H9 (cell line): ENCODE results near the gene GRK1. TPM values are rescaled to one million over a fixed set of nuclear protein-coding genes. Genes with fewer than 3 reads are reported as not detected.

ENCODE experiments used
- DNase-seq: peaks from one replicate; pipeline ENCODE4 v3.0.0-alpha.2; 2017
- H2AFZ ChIP-seq: one replicate; pipeline ENCODE4 v1.6.1; 2013; ENCODE audit warnings: mild to moderate bottlenecking, low read length, control low read depth, moderate library complexity
- H2AK5ac ChIP-seq: 2 replicates; pipeline ENCODE4 v1.6.1; 2013; ENCODE audit warnings: low read length, control low read depth, mixed read lengths; ENCODE audit not compliant: insufficient read length
- H2BK120ac ChIP-seq: one replicate; pipeline ENCODE4 v1.6.1; 2013; ENCODE audit warnings: low read depth, mild to moderate bottlenecking, low read length, control low read depth, inconsistent platforms; ENCODE audit not compliant: poor library complexity, severe bottlenecking
- H2BK12ac ChIP-seq: 2 replicates; pipeline ENCODE4 v1.6.1; 2013; ENCODE audit warnings: low read length, control low read depth, mixed read lengths, low read depth; ENCODE audit not compliant: insufficient read length
- H2BK15ac ChIP-seq: 2 replicates; pipeline ENCODE4 v1.6.1; 2013; ENCODE audit warnings: low read depth, low read length, control low read depth
- H2BK20ac ChIP-seq: one replicate; pipeline ENCODE4 v1.6.1; 2013; ENCODE audit warnings: low read depth, mild to moderate bottlenecking, low read length, control low read depth, inconsistent platforms; ENCODE audit not compliant: poor library complexity, severe bottlenecking
- H2BK5ac ChIP-seq: 2 replicates; pipeline ENCODE4 v1.6.1; 2013; ENCODE audit warnings: low read length, control low read depth, mixed read lengths; ENCODE audit not compliant: insufficient read length
- H3K14ac ChIP-seq: 2 replicates; pipeline ENCODE4 v1.6.1; 2013; ENCODE audit warnings: low read length, control low read depth; ENCODE audit not compliant: insufficient read depth
- H3K18ac ChIP-seq: 2 replicates; pipeline ENCODE4 v1.6.1; 2013; ENCODE audit warnings: low read depth, mild to moderate bottlenecking, mixed read lengths, low read length, control low read depth; ENCODE audit not compliant: insufficient read length
- H3K23ac ChIP-seq: 2 replicates; pipeline ENCODE4 v1.6.1; 2013; ENCODE audit warnings: low read length, control low read depth, mixed read lengths, low read depth; ENCODE audit not compliant: insufficient read length
- H3K23me2 ChIP-seq: 2 replicates; pipeline ENCODE4 v1.6.1; 2013; ENCODE audit warnings: low read depth, mild to moderate bottlenecking, mixed read lengths, low read length, control low read depth; ENCODE audit not compliant: insufficient read length, poor library complexity, severe bottlenecking
- H3K27ac ChIP-seq: 2 replicates; pipeline ENCODE4 v1.5.1; 2013; ENCODE audit warnings: low read length, control low read depth, mixed read lengths, low read depth; ENCODE audit not compliant: insufficient read length
- H3K27me3 ChIP-seq: 2 replicates; pipeline ENCODE4 v1.6.1; 2013; ENCODE audit warnings: low read length, control low read depth, inconsistent platforms; ENCODE audit not compliant: insufficient read depth
- H3K4ac ChIP-seq: 2 replicates; pipeline ENCODE4 v1.6.1; 2013; ENCODE audit warnings: low read depth, mild to moderate bottlenecking, control low read depth, inconsistent platforms, low read length, moderate library complexity
- H3K4me1 ChIP-seq: 2 replicates; pipeline ENCODE4 v1.6.1; 2013; ENCODE audit warnings: low read length, control low read depth, inconsistent platforms; ENCODE audit not compliant: insufficient read depth
- H3K4me2 ChIP-seq: 2 replicates; pipeline ENCODE4 v1.6.1; 2013; ENCODE audit warnings: low read length, control low read depth, mixed read lengths; ENCODE audit not compliant: insufficient read length, insufficient read depth
- H3K56ac ChIP-seq: 2 replicates; pipeline ENCODE4 v1.6.1; 2013; ENCODE audit warnings: low read depth, mild to moderate bottlenecking, mixed read lengths, low read length, control low read depth; ENCODE audit not compliant: insufficient read length
- H3K79me1 ChIP-seq: 2 replicates; pipeline ENCODE4 v1.6.1; 2013; ENCODE audit warnings: low read depth, mild to moderate bottlenecking, moderate library complexity, low read length, control low read depth, inconsistent platforms; ENCODE audit not compliant: insufficient read depth, poor library complexity, severe bottlenecking
- H3K79me2 ChIP-seq: 2 replicates; pipeline ENCODE4 v1.6.1; 2013; ENCODE audit warnings: low read length, control low read depth, inconsistent platforms; ENCODE audit not compliant: insufficient read depth
- H3K9ac ChIP-seq: 2 replicates; pipeline ENCODE4 v1.6.1; 2013; ENCODE audit warnings: low read length, control low read depth, mixed read lengths; ENCODE audit not compliant: insufficient read length; ENCODE audit errors: extremely low read depth
- H3K9me3 ChIP-seq: one replicate; pipeline ENCODE4 v1.6.1; 2013; ENCODE audit warnings: low read depth, low read length, inconsistent platforms; ENCODE audit not compliant: control insufficient read depth
- H3T11ph ChIP-seq: one replicate; pipeline ENCODE4 v1.6.1; 2013; ENCODE audit warnings: mild to moderate bottlenecking, low read length, control low read depth, inconsistent platforms
- H4K20me1 ChIP-seq: one replicate; pipeline ENCODE4 v1.6.1; 2013; ENCODE audit not compliant: control insufficient read depth, insufficient read length, insufficient read depth
- H4K5ac ChIP-seq: 2 replicates; pipeline ENCODE4 v1.6.1; 2013; ENCODE audit warnings: low read depth, mild to moderate bottlenecking, mixed read lengths, low read length, control low read depth; ENCODE audit not compliant: insufficient read length
- H4K8ac ChIP-seq: replicated peaks from 2 replicates; pipeline ENCODE4 v1.6.1; 2013; ENCODE audit warnings: low read length, control low read depth, mixed read lengths, low read depth; ENCODE audit not compliant: insufficient read length
- H4K91ac ChIP-seq: 2 replicates; pipeline ENCODE4 v1.6.1; 2013; ENCODE audit warnings: low read depth, mild to moderate bottlenecking, moderate library complexity, mixed read lengths, low read length, control low read depth; ENCODE audit not compliant: insufficient read length
- H3K27ac Mint-ChIP-seq, 3 experiments: 2 replicates in 2 of 3; 3 replicates in 1 of 3; pipeline ENCODE4 v1.8.0; 2020 to 2021; ENCODE audit warnings: mixed read lengths in 3 of 3, mild to moderate bottlenecking in 1 of 3, moderate library complexity in 1 of 3
- H3K27me3 Mint-ChIP-seq: 2 replicates; pipeline ENCODE4 v1.8.0; 2021; ENCODE audit warnings: low read depth, mild to moderate bottlenecking, moderate library complexity, mixed read lengths
- H3K36me3 Mint-ChIP-seq, 3 experiments: 2 replicates in 2 of 3; 3 replicates in 1 of 3; pipeline ENCODE4 v1.8.0; 2020 to 2021; ENCODE audit warnings: low read depth in 3 of 3, mixed read lengths in 3 of 3; ENCODE audit not compliant: insufficient read depth in 1 of 3
- H3K4me1 Mint-ChIP-seq, 2 experiments: 2 replicates each; pipeline ENCODE4 v1.8.0; 2020; ENCODE audit warnings: mixed read lengths in 2 of 2
- H3K4me3 Mint-ChIP-seq, 2 experiments: 2 replicates in 1 of 2; 3 replicates in 1 of 2; pipeline ENCODE4 v1.8.0; 2020 to 2021; ENCODE audit warnings: mild to moderate bottlenecking in 2 of 2, mixed read lengths in 2 of 2, moderate library complexity in 1 of 2
- H3K9me3 Mint-ChIP-seq, 2 experiments: 2 replicates in 1 of 2; 3 replicates in 1 of 2; pipeline ENCODE4 v1.8.0; 2020; ENCODE audit warnings: mild to moderate bottlenecking in 2 of 2, mixed read lengths in 2 of 2, moderate library complexity in 1 of 2
- WGBS: extraction: QIAGEN DNeasy Blood & Tissue Kit; methylation state at CpG from one replicate; pipeline ENCODE4 v1.1.7; 2013; ENCODE audit warnings: missing lambda C conversion rate, low lambda C conversion rate, mixed read lengths; ENCODE audit not compliant: insufficient read length; ENCODE audit errors: extremely low coverage; 5-methylcytosine and 5-hydroxymethylcytosine counted together
- total RNA-seq: library from RNA; stranded (reverse); gene quantifications from 2 replicates; pipeline ENCODE4 v1.2.1, GENCODE V29; 2021
- TF ChIP-seq, protein P1 (sequence below): fragments of 200-600 bp; sonication (generic); conservative IDR thresholded peaks from 3 replicates; pipeline ENCODE4 v1.8.0; 2021; ENCODE audit warnings: antibody characterized with exemption, mild to moderate bottlenecking

The GRK1 gene
- total RNA-seq, 1 experiment from 2014 or later, result 0.31 TPM

- Histone ChIP-seq H3K79me2 (no peaks in the 10 kb centered on the region), H3K9ac (no peak overlapping the region), H3K9me3 (no peaks in the 10 kb centered on the region), H4K91ac (no peak overlapping the region), H3K27me3 (no peaks in the 10 kb centered on the region), H3K14ac (no peak overlapping the region), H3K23ac (no peak overlapping the region), H2AK5ac (no peak overlapping the region), H4K5ac (no peak overlapping the region), H3K18ac (no peak overlapping the region), H2BK20ac (no peak overlapping the region), H3K27ac (no peak overlapping the region), H2AFZ (no peak overlapping the region), H4K8ac (no peak overlapping the region), H3K23me2 (no peaks in the 10 kb centered on the region), H4K20me1 (no peaks in the 10 kb centered on the region), H3K4me2 (no peak overlapping the region), H3K79me1 (no peaks in the 10 kb centered on the region), H3K56ac (no peak overlapping the region), H2BK15ac (no peak overlapping the region), H3T11ph (no peak overlapping the region), H2BK120ac (no peak overlapping the region), H3K4me1 (no peaks in the 10 kb centered on the region), H2BK12ac (no peak overlapping the region), H3K4ac (no peak overlapping the region), H2BK5ac (no peak overlapping the region)
- peaks cover 4 to 11% of the 10 kb centered on the region in 2 experiments; a peak in 3 of 5 replicates for H3K9me3 Mint-ChIP-seq
- no peak overlapping the region for H3K4me3 Mint-ChIP-seq
- H3K27ac Mint-ChIP-seq, result no peak overlapping the region
- H3K4me1 Mint-ChIP-seq, result no peaks in the 10 kb centered on the region
- TF ChIP-seq, protein P1, sequence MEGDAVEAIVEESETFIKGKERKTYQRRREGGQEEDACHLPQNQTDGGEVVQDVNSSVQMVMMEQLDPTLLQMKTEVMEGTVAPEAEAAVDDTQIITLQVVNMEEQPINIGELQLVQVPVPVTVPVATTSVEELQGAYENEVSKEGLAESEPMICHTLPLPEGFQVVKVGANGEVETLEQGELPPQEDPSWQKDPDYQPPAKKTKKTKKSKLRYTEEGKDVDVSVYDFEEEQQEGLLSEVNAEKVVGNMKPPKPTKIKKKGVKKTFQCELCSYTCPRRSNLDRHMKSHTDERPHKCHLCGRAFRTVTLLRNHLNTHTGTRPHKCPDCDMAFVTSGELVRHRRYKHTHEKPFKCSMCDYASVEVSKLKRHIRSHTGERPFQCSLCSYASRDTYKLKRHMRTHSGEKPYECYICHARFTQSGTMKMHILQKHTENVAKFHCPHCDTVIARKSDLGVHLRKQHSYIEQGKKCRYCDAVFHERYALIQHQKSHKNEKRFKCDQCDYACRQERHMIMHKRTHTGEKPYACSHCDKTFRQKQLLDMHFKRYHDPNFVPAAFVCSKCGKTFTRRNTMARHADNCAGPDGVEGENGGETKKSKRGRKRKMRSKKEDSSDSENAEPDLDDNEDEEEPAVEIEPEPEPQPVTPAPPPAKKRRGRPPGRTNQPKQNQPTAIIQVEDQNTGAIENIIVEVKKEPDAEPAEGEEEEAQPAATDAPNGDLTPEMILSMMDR, result no peak
- no CpG with 5 or more reads among the region's 8 CpGs for WGBS
- DNase-seq, result no peak
- H3K36me3 Mint-ChIP-seq, result peaks cover 0 to 5% (median 1%) of the 10 kb centered on the region in 3 experiments; a peak in 2 of 7 replicates
- peaks cover 3% of the 10 kb centered on the region for H3K27me3 Mint-ChIP-seq
Observed at GRCh38 chr13:113659337-113659736, 7.7 kb upstream of the GRK1 start.
